ENCODE data around the gene MYO10. TPM values are rescaled to one million over a fixed set of nuclear protein-coding genes. Genes with fewer than 3 reads are reported as not detected.

The MYO10 gene
- total RNA-seq, 2 experiments from 2014 or later: not detected

DNA sequence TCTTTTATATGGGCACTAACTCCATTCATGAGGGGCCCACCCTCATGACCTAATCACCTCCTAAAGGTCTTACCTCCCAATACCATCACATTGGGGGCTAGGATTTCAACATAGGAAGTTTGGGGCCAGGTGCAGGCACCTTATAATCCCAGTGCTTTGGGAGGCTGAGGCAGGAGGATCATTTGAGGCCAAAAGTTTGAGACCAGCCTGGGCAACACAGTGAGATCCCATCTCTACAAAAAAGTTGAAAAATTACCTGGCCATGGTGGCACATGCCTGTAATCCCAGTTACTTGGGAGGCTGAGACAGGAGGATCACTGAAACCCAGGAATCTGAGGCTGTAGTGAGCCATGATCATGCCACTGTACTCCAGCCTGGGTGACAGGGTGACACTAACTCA lies 76.7 kb downstream of the MYO10 start:
- intact Hi-C loops (cut with DNase I, micrococcal nuclease): no loop called here
- no peak overlapping the region for H3K27ac Mint-ChIP-seq
- H3K27me3 ChIP-seq (ENCODE audit: control insufficient read depth in 1 of 2, insufficient read depth in 2 of 2, low read length in 2 of 2): no peaks in the 10 kb centered on the region
- no peaks in the 10 kb centered on the region for H3K27me3 Mint-ChIP-seq
- no peaks in the 10 kb centered on the region for H3K9me3 Mint-ChIP-seq
- ChIA-PET POLR2A (no interaction called here), CTCF (no interaction called here)
- ATAC-seq (ENCODE audit: poor library complexity) (no peak), DNase-seq (no peak)
- TF ChIP-seq, protein P1, sequence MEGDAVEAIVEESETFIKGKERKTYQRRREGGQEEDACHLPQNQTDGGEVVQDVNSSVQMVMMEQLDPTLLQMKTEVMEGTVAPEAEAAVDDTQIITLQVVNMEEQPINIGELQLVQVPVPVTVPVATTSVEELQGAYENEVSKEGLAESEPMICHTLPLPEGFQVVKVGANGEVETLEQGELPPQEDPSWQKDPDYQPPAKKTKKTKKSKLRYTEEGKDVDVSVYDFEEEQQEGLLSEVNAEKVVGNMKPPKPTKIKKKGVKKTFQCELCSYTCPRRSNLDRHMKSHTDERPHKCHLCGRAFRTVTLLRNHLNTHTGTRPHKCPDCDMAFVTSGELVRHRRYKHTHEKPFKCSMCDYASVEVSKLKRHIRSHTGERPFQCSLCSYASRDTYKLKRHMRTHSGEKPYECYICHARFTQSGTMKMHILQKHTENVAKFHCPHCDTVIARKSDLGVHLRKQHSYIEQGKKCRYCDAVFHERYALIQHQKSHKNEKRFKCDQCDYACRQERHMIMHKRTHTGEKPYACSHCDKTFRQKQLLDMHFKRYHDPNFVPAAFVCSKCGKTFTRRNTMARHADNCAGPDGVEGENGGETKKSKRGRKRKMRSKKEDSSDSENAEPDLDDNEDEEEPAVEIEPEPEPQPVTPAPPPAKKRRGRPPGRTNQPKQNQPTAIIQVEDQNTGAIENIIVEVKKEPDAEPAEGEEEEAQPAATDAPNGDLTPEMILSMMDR (IDR thresholded peaks at IDR 0.05): no peak
- no peak overlapping the region for H3K4me3 ChIP-seq (ENCODE audit: low read length)
- H3K4me1 Mint-ChIP-seq (ENCODE audit: low read depth): no peaks in the 10 kb centered on the region
- H3K36me3 Mint-ChIP-seq (ENCODE audit: low read depth): no peaks in the 10 kb centered on the region
- H3K4me3 Mint-ChIP-seq: no peak overlapping the region
- H3K4me1 ChIP-seq (ENCODE audit: insufficient read depth, low read length): no peaks in the 10 kb centered on the region
- H3K27ac ChIP-seq (ENCODE audit: low read depth in 1 of 2, low read length in 2 of 2): no peak overlapping the region
- no peaks in the 10 kb centered on the region for H3K36me3 ChIP-seq (ENCODE audit: insufficient read depth, low read length)
- H3K9me3 ChIP-seq (ENCODE audit: control insufficient read depth in 1 of 2, insufficient read depth in 1 of 2, low read length in 2 of 2): peaks cover 0 to 9% of the 10 kb centered on the region in 2 experiments

DNA sequence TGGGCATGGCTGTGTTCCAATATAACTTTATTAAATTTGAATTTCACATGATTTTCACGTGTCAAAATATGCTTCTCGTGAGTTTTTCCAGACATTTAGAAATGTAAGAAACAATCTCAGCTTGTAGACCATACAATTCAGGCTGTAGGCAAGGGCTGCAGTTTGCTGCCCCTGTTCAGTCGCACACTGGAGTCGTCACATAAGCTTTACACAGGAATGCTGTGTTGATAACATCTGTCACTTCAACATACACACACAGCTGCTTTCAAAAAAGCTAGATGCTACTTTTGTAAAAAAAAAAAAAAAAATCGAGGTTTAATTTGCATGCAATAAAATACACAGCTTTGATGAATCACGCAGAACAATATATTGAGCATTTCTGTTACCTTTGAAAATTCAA lies 77.9 kb downstream of the MYO10 start:
- H3K4me1 ChIP-seq (ENCODE audit: insufficient read depth, low read length): no peaks in the 10 kb centered on the region
- no peaks in the 10 kb centered on the region for H3K36me3 Mint-ChIP-seq (ENCODE audit: low read depth)
- H3K4me3 ChIP-seq (ENCODE audit: low read length): no peak overlapping the region
- no peak overlapping the region for H3K4me3 Mint-ChIP-seq
- no peaks in the 10 kb centered on the region for H3K9me3 Mint-ChIP-seq
- POLR2A ChIA-PET: interaction anchor here (0.6 kb wide), 1 partner anchor 228 kb away, joined by 5 read pairs; no protein-coding TSS in a partner anchor
- no peaks in the 10 kb centered on the region for H3K27me3 ChIP-seq (ENCODE audit: control insufficient read depth in 1 of 2, insufficient read depth in 2 of 2, low read length in 2 of 2)
- DNase-seq (no peak), ATAC-seq (ENCODE audit: poor library complexity) (no peak)
- peaks cover 0 to 9% of the 10 kb centered on the region in 2 experiments for H3K9me3 ChIP-seq (ENCODE audit: control insufficient read depth in 1 of 2, insufficient read depth in 1 of 2, low read length in 2 of 2)
- no peaks in the 10 kb centered on the region for H3K36me3 ChIP-seq (ENCODE audit: insufficient read depth, low read length)
- intact Hi-C loops (cut with DNase I, micrococcal nuclease): no loop called here
- no peaks in the 10 kb centered on the region for H3K4me1 Mint-ChIP-seq (ENCODE audit: low read depth)
- CTCF ChIA-PET: no interaction called here
- TF ChIP-seq, protein P1 (IDR thresholded peaks at IDR 0.05): no peak
- no peak overlapping the region for H3K27ac Mint-ChIP-seq
- H3K27me3 Mint-ChIP-seq: no peaks in the 10 kb centered on the region
- H3K27ac ChIP-seq (ENCODE audit: low read depth in 1 of 2, low read length in 2 of 2): no peak overlapping the region

DNA sequence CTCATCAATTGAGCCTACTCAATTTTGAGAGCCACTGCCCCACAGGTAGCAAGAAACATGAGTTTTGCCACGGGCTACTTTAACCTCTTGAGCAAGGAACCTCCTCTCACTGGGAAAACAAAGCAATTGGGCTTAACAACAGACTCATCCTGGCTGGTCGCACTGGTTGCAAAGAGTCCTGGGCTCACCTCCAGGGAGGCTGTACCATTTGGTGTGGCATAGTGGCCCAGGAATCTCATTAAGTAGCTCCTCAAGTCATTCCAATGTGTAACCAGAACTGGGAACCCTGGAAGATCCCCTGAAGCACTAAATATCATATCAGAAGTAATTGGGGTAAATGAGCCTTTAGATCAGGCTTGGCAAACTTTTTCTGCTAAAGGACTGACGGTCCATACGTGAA lies 78.5 kb downstream of the MYO10 start:
- DNase-seq (no peak), ATAC-seq (ENCODE audit: poor library complexity) (no peak)
- CTCF ChIA-PET: no interaction called here
- H3K4me1 ChIP-seq (ENCODE audit: insufficient read depth, low read length): no peaks in the 10 kb centered on the region
- Mint-ChIP-seq H3K9me3 (no peaks in the 10 kb centered on the region), H3K4me1 (ENCODE audit: low read depth) (no peaks in the 10 kb centered on the region), H3K36me3 (ENCODE audit: low read depth) (no peaks in the 10 kb centered on the region), H3K4me3 (no peak overlapping the region), H3K27ac (no peak overlapping the region), H3K27me3 (no peaks in the 10 kb centered on the region)
- intact Hi-C loops (cut with DNase I, micrococcal nuclease): no loop called here
- no peaks in the 10 kb centered on the region for H3K36me3 ChIP-seq (ENCODE audit: insufficient read depth, low read length)
- TF ChIP-seq, protein P1 (IDR thresholded peaks at IDR 0.05): no peak
- POLR2A ChIA-PET: interaction anchor here (0.6 kb wide), 1 partner anchor 228 kb away, joined by 5 read pairs; no protein-coding TSS in a partner anchor
- H3K27ac ChIP-seq (ENCODE audit: low read depth in 1 of 2, low read length in 2 of 2): no peak overlapping the region
- H3K9me3 ChIP-seq (ENCODE audit: control insufficient read depth in 1 of 2, insufficient read depth in 1 of 2, low read length in 2 of 2): peaks cover 0 to 9% of the 10 kb centered on the region in 2 experiments
- H3K4me3 ChIP-seq (ENCODE audit: low read length): no peak overlapping the region
- H3K27me3 ChIP-seq (ENCODE audit: control insufficient read depth in 1 of 2, insufficient read depth in 2 of 2, low read length in 2 of 2): no peaks in the 10 kb centered on the region

All from CD4-positive, alpha-beta T cell (primary cell).